GM21737 (cell line): ENCODE data around the gene ZBTB2.
"Not testable (repeated sequence)": the region's sequence is repeated elsewhere in the genome, so short reads cannot be mapped to it uniquely, and the experiment has no call there.

Experiments
- ATAC-seq: cut with Tn5 transposase; IDR thresholded peaks from one replicate; pipeline ENCODE4 v1.9.1; 2021; ENCODE audit warnings: mild to moderate bottlenecking, moderate library complexity; ENCODE audit not compliant: unreplicated experiment

ZBTB2 gene

DNA sequence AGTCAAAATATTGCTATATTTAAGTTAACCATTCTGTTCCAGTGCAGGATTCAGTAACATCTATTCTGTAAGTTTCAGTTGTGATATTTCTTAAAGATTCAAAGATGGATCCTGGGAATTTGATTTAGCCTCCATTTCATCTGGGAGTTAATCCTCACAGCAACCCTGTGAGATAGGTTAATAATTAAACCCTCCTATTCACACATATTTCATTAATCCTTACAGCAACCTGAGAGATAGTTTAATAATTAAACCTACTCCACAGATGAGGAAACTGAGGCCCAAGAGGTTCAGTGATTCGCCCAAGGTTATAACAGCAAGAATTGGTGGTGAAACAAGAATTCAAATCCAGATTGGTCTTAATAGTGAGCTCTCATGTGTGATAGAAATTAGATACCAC lies 10.9 kb upstream of the ZBTB2 start:
- no peak for ATAC-seq

DNA sequence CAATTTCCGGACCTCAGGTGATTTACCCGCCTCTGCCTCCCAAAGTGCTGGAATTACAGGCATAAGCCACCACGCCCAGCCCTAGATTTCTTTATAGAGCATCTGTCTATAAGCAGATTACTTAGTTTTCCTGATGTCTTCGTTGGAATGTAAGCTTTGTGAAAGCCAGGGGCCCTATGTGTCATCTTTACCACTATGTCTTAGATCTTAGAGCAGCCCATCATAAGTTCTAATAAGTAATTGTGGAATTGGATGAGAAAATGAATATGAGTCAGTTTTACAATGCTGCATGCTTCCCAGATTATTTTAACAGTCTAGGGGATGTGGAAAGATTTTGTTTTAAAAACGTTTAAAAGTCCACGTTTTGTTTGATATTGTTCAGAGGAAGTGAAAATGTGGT lies 9.1 kb upstream of the ZBTB2 start:
- no peak for ATAC-seq

DNA sequence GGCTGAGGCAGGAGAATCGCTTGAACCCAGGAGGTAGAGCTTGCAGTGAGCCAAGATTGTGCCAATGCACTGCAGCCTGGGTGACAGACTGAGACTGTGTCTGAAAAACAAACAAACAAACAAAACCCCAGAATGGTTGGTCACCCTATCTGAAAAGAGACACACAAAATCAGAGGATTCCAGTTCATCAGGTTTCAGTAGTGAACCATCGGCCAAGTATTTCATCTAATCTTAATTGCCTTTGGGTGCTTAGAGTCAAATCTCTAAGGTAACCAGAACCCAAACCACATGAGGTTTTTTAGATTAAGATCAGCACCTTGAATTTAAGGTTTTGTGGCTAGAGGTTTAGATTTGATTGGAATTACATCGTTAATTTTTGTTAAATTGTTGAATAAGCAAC lies 8.3 kb upstream of the ZBTB2 start:
- ATAC-seq: no peak

DNA sequence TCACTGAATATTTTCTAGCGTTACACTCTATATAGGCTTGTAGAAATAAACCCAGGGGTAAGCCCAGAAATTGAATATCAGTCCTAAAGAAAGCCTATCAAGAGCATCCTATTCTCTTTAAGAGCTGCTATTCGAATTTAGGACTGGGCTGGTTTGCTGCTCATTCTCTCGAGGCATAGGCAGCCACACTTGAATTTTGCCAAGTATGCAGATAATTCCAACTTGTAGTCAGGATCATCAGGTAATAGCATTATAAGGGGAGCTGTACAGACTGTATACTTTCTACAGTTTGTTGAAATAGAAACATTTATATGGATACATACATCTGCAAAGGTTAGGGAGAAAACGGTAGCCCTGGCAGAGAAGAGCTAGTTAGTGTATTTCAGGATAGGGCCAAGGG lies 2.1 kb upstream of the ZBTB2 start:
- ATAC-seq: no peak

DNA sequence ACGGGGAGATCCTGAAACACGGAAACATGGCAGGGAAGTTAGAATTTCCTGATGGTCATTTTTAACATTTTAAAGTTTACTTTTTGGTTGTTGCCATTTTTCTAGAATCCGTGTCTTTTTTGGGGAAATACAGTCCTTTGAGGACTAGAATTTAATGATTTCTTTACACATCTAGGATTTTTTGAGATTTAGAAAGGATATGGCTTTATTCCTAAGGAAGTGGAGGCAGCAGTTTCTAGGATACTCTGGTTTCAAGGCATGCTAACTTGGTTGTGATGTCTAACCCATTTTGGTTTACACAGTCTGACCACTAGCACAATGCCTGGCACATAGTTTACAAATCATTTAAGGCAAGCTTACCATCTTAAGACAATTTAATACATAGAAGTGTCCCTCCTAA lies 1.1 kb upstream of the ZBTB2 start:
- no peak for ATAC-seq

DNA sequence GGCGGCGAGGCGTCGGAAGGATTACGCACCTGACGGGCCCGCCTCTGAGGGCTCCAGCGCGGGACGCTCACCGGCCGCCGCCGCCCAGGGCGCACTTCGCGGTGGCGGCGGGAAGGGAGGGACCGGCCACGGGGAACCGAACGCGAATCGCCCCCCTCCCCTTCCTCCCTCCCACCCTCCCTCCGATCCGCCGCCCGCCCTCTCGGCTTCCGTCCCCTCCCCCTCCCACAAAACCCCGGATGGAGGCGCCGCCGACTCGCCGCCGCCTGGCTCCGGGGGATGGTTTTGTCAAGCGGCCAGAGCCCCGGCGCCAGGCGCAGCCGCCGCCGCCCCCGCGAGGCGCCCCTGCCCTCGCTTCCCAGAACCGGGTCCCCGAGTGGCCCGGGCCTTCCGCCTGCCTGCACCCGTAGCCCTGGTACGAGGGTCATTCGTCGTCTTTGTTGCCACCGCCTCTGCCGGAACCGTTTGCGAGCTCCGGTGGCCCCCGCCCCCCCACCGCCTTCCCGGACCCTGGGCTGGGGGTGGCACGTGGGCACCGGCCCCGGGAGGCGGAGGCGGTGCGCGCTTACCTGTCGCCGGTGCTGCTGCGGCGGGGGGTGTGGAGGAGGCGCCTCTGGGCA lies 398 bp downstream of the ZBTB2 start:
- ATAC-seq: peak; percentile 8

DNA sequence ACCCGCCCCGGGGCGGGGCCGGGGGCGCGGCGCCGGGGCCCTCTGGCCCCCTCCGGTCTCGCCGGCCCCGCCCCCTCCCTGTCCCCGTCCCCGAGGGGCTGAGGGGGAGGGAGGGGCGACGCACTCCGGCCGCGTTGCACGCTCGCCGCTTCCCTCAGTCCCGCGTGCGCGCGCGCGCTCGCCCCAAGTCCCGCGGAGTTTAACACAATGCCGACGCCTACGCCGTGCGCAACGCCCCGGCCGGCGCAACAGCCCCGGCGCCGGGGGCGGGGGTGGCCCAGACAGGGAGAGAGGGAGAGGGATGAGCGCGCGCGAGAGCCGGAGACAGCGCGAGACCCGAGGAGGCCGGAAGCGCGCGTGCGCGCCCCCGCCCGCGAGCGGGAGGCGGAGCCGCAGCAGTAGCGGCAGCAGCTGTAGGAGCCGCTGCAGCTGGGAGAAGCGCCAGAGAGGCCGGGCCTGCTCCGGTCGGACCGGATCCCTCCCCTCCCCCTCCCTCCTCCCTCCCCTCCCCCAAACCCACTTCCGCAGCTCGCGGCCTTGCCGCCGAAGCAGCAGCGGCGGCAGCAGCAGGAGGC lies 996 bp downstream of the ZBTB2 start:
- peak; percentile 80 for ATAC-seq

DNA sequence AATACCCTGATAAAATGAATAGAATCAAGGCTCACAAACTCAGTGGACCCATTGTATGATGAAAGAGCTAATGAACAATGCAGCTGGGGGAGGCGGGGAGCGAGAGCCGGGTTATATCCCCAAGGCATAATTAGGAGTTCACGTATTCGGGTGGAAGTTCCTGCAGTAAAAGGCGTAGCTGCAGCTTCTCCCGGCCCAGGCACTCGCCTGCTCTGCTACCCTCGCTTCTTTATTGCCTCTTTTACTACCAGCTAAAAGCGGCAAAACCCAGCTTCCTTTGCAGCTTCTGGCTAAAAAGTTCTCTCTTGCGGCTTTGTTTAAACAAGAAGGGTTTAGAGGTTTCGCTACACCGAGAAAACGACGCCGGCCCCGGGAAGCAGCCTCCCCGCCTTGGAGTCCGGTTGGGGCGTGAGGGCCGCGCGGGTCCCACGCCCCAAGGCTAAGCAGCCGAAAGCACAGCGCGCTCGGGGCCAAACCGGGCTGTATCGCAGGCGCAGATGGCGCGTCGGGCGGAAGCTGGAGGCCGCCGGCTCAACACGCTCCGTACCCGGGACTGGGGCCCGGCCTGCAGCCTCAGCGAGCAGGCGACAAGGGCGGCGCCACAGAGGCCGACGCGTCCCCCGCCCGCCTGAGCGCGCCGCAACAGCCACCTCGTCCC lies 1.6 kb downstream of the ZBTB2 start:
- ATAC-seq: peak; percentile 64

DNA sequence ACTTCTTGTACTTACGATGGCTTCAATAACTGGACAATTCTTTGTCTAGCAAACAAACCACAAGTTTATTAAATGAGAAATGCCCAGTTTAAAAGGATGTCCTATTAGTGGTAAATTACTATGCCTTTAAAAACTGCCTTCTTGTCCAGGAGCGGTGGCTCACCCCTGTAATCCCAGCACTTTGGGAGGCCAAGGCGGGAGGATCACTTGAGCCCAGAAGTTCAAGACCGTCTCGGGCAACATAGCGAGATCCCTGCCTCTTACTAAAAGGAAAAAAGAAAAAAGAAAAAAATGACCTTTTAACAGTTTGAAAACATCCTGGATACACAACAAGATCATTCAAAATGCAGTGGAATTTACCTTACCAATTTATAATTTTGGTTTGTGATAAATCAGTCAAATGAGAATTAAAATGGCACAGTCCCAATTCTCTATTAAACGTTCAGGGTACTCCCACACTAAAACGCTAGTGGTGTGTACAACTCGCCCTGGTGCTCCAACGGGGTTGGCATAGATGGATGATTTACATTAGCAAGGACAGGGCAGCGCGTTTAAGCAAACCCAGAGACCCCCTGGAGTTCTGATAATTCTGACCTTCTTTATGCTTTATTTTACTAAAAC lies 2.3 kb downstream of the ZBTB2 start:
- no peak for ATAC-seq

DNA sequence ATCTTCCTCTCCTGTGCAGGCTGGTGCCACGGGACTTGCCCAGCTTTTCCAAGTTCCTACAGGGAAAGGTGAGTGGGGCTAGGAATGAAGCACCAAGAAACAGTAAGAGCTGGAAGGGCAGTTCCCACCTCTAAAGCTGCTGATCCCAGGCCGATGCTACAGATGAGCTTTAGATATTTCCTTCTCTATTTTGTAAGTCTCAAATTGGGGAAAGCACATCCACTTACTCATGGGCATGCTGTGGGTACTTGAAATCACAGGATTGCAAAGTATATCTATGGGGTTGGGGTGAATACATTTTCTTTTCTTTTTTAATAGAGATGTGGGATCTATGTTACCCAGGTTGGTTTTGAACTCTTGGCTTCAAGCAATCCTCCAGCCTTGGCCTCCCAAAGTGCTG lies 3.1 kb downstream of the ZBTB2 start:
- ATAC-seq: no peak

DNA sequence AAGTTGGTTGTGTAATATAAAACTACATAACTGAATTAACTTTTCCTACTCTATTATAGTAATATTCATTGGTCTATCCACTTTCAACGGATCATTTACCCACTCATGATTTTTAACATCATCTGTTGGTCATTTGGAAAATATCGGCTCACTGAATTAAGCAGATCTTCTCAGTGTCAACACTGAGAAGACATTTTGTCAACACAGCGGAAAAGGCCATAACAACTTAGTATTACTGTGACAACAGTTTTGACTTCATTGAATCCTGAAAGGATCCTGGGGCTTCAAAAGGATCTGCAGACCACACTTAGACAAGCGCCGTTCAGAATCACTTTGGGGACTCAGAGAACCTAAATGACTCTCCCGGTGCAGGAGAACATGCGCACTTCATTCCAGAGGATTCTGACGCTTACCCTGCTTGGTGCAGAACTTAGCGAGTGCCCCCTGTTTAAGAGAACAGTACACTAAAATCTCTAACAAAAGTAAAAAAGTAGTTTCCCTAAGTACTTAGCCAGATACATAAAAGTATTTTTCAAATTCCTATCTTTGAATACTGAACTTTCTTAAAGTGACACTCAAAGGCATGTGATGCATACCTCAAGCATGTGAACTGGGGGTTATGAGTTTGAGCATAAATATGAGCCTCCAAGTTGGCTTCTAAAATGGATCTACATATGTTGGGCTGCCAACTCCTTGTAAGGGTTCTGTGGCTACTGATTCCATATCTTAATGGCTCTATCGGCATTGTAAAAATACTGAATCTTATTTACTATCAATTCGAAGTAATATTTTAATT lies 4.0 kb downstream of the ZBTB2 start:
- no peak for ATAC-seq

DNA sequence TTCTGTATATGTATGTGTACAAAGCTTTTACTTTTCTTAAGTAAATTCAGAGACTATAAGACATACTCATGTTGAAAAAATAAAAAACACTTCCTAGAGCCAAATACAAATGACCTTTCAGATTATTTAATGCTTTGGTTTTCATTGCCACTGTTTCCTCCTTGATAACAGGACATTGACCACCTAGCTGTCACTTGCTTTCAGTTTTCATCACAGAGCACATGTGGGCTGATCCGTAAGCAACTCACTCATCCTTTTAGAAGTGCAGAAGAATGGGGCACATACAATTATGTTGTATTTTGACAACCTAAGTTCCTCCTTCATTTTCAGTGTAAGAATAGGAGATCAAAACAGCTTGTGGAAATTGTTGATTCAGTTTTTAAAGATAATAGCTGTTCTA lies 6.2 kb downstream of the ZBTB2 start:
- no peak for ATAC-seq

DNA sequence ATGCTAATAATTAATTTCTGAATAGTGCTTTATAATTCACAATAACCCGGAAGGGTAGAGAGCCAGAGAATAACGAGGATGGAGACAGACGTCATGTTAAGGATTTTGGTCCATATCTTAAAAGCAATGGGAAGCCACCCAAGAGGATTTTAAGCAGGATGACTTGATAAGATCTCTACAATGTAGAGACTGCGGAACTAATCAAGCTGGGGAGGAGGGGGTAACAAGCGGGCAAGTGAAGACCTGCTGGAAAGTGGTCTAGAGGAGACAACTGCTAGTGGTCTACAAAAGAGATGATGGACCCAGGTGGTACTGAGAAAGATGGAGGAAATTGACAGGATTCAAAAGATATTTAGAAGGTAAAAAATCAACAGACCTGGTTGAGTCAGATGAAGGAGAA lies 7.2 kb downstream of the ZBTB2 start:
- no peak for ATAC-seq

DNA sequence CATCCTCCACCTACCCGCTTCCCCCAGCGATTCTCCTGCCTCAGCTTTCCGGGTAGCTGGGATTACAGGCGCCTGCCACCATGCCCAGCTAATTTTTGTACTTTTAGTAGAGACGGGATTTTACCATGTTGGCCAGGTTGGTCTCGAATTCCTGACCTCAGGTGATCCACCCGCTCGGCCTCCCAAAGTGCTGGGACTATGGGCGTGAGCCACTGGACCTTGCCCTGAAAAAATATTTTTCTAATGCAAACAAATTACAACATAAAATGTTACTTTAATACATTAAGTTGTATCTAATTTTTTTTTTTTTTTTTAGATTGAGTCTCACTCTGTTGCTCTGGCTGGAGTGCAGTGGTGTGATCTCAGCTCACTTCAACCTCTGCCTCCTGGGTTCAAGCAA lies 8.7 kb downstream of the ZBTB2 start:
- ATAC-seq: not testable (repeated sequence)

DNA sequence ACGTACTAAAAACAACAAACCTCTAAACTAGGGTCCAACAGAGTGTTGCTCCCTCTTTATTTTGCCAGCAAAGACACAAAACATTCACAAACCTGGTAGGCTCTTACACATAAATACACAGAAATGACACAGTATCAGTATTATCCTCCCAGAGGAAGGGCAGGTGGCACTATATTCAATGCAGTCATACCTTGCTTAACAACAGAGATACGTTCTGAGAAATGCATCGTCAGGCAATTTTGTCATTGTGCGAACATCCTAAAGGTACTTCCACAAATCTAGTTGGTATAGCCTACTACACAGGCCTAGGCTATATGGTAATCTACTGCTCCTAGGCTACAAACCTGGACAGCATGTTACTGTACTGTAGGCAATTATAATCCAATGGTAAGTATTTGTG lies 9.6 kb downstream of the ZBTB2 start:
- ATAC-seq: no peak

DNA sequence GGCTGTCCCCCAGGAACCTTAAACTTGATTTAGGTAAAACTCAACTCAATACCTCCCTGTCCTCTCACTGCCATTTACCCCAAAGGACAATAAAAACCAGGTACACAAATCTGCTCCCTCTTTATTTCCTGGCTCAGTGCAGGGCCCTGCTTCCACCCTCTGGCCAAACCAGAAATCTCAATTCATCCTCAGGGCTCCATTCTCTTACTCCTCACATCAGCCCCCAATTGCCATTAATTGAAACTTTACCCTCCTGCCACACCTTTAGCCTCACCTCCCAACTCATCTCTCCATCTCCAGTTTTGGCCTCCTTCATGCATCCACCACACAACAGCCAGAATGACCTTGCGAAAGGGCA lies 10.5 kb downstream of the ZBTB2 start:
- ATAC-seq: no peak

DNA sequence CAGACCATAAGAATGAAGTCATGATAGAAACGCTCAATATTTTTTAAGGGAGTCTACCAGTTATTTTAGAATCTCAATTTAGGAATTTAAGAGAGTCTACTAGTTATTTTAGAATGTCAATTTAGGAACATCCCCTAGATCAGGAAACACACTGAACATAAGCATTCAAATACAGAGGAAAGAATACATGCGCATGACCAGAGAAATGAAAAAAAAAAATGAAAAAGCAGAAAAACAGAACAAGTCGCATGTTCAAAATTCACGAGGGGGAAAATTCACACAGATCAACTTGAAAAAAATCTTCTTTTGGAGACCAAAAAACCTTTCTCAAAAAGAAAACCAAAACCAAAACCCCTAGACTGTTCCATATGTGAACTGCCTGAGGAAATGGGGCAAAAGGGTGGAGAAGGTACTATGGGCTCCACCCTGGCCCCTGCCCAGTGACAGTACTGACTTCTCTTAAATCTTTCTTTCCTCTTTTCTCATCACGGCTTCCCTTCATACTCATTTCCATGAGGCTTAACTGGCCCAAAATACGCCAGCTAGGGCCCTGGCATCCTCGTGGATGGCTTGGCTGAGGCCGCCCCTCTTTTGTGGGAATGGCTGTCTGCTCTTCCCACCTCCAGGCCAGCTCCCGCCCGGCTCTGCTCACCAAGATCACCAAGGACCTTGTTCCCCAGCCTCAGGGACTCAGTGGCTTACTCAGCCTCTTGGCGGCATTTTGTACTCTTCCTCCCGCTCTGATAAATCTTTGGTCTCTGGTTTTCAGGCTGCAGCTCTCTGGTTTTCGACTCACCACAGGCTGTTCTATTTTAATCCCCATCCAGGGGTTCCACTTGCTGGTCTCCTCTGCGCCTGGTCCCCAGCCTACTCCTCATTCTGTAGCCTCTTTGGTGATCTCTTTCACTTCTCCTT lies 11.2 kb downstream of the ZBTB2 start:
- ATAC-seq: peak; percentile 42

DNA sequence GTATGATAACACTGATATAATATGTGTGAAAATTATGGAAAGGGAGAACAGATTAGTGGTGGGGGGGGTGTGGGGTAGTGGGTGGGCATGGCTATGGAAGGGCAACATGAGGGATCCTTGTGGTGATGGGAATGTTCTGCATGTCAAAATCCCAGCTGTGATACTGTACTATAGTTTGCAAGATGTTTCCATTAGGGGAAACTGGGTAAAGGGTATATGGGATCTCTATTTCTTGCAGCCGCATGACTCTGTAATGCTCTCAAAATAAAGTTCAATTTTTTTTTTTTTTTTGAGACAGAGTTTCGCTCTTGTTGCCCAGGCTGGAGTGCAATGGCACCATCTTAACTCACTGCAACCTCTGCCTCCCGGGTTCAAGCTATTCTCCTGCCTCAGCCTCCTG lies 14.3 kb downstream of the ZBTB2 start:
- ATAC-seq: no peak

DNA sequence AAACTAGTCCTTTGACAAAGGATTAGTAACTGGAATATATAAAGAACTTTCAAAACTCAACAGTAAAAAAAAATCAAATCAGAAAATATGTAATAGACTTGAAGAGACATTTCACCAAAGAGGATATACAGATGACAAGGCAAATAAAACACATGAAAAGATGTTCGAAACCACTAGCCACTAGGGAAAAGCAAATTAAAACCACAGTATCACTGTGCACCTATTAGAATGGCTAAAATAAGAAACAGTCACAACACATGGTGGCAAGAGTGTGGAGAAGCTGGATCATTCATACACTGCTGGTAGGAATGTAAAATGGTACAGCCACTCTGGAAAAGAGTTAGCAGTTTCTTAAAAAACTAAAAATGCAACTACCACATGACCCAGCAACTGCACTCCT lies 14.9 kb downstream of the ZBTB2 start:
- ATAC-seq: no peak

DNA sequence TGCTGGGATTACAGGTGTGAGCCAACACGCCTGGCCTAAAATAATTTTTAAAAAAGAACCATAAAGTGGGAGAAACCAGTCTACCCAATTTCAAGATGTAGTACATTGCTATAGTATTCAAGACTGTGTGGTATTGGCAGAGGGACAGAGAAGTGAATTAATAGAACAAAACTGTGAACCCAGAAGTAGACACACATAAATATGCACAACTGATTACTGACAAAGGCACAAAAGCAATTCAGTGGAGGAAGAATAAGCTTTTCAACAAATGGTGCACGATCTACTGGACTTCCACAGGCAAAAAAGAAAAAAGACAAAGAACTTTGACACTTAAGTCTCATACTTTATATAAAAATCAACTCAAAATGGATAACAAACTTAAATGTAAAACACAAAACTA lies 15.5 kb downstream of the ZBTB2 start:
- ATAC-seq: no peak
